HEK293T (cell line): ENCODE data around the gene CCSAP.
"Not testable (repeated sequence)": the region's sequence is repeated elsewhere in the genome, so short reads cannot be mapped to it uniquely, and the experiment has no call there.

Experiments
- CTCF ChIA-PET: fragments of 350-600 bp; formaldehyde crosslinking; extraction: SDS; loops from one replicate; lab custom pipeline; 2021; ENCODE audit warnings: antibody characterized with exemption, inconsistent platforms; lab: Yijun Ruan, JAX
- POLR2A ChIA-PET: fragments of 350-600 bp; formaldehyde crosslinking; extraction: SDS; loops from one replicate; lab custom pipeline; 2020; ENCODE audit warnings: antibody characterized with exemption, inconsistent platforms; lab: Yijun Ruan, JAX
- DNase-seq: peaks from one replicate; pipeline ENCODE4 v3.0.0; 2012; ENCODE audit warnings: mixed read lengths; ENCODE audit errors: extremely low spot score
- ARNT ChIP-seq: fragments of 450-650 bp; IDR thresholded peaks from 2 replicates; pipeline ENCODE4 v1.6.1; 2017; ENCODE audit warnings: mild to moderate bottlenecking
- BHLHE40 ChIP-seq: fragments of 450-650 bp; IDR thresholded peaks from 2 replicates; pipeline ENCODE4 v1.6.1; 2016; ENCODE audit warnings: mild to moderate bottlenecking, moderate library complexity, borderline replicate concordance
- CTBP1 ChIP-seq: fragments of 450-650 bp; IDR thresholded peaks from 2 replicates; pipeline ENCODE4 v1.6.1; 2016; ENCODE audit warnings: borderline replicate concordance
- ELF4 ChIP-seq: fragments of 450-650 bp; IDR thresholded peaks from 2 replicates; pipeline ENCODE4 v1.6.1; 2017; ENCODE audit warnings: antibody characterized with exemption
- FOXA1 ChIP-seq: fragments of 450-650 bp; IDR thresholded peaks from 2 replicates; pipeline ENCODE4 v1.6.1; 2016; ENCODE audit warnings: mild to moderate bottlenecking
- FOXK2 ChIP-seq: fragments of 450-650 bp; IDR thresholded peaks from 2 replicates; pipeline ENCODE4 v1.6.1; 2016; ENCODE audit warnings: mild to moderate bottlenecking
- FOXM1 ChIP-seq: fragments of 450-650 bp; IDR thresholded peaks from 2 replicates; pipeline ENCODE4 v1.6.1; 2017; ENCODE audit warnings: mild to moderate bottlenecking, borderline replicate concordance
- HDGF ChIP-seq: fragments of 450-650 bp; IDR thresholded peaks from 2 replicates; pipeline ENCODE4 v1.6.1; 2017; ENCODE audit warnings: antibody characterized with exemption, borderline replicate concordance
- L3MBTL2 ChIP-seq: fragments of 450-650 bp; conservative IDR thresholded peaks from 2 replicates; pipeline ENCODE4 v1.6.1; 2016; ENCODE audit warnings: mild to moderate bottlenecking
- LEF1 ChIP-seq: fragments of 450-650 bp; IDR thresholded peaks from 2 replicates; pipeline ENCODE4 v1.6.1; 2017; ENCODE audit warnings: mild to moderate bottlenecking, borderline replicate concordance
- NFRKB ChIP-seq: fragments of 450-650 bp; IDR thresholded peaks from 2 replicates; pipeline ENCODE4 v1.6.1; 2016; ENCODE audit warnings: mild to moderate bottlenecking, moderate library complexity
- SP1 ChIP-seq: fragments of 450-650 bp; IDR thresholded peaks from 2 replicates; pipeline ENCODE4 v1.6.1; 2017
- SUZ12 ChIP-seq: fragments of 450-650 bp; IDR thresholded peaks from 2 replicates; pipeline ENCODE4 v1.6.1; 2016; ENCODE audit warnings: mild to moderate bottlenecking
- TARDBP ChIP-seq: fragments of 450-650 bp; IDR thresholded peaks from 2 replicates; pipeline ENCODE4 v1.6.1; 2016
- ZNF384 ChIP-seq: fragments of 450-650 bp; IDR thresholded peaks from 2 replicates; pipeline ENCODE4 v1.6.1; 2016
- TF ChIP-seq, protein P1 (sequence below): fragments of 450-650 bp; IDR thresholded peaks from 2 replicates; pipeline ENCODE4 v1.6.1; 2016

CCSAP gene

GRCh38 chr1:229296541-229296941, 46.3 kb downstream of the CCSAP start:
- no peak for TF ChIP-seq ZNF384
- no peak for TF ChIP-seq SUZ12
- CTCF ChIA-PET: no interaction called here
- no peak for DNase-seq
- POLR2A ChIA-PET: no interaction called here

- ChIA-PET CTCF (no interaction called here), POLR2A (no interaction called here)
- TF ChIP-seq TARDBP (no peak), ELF4 (no peak), FOXK2 (no peak), FOXM1 (no peak), FOXA1 (no peak), ARNT (no peak), BHLHE40 (no peak), CTBP1 (no peak), SUZ12 (no peak), L3MBTL2 (no peak), NFRKB (no peak), LEF1 (no peak), HDGF (no peak), SP1 (no peak), ZNF384 (no peak)
- TF ChIP-seq, protein P1, sequence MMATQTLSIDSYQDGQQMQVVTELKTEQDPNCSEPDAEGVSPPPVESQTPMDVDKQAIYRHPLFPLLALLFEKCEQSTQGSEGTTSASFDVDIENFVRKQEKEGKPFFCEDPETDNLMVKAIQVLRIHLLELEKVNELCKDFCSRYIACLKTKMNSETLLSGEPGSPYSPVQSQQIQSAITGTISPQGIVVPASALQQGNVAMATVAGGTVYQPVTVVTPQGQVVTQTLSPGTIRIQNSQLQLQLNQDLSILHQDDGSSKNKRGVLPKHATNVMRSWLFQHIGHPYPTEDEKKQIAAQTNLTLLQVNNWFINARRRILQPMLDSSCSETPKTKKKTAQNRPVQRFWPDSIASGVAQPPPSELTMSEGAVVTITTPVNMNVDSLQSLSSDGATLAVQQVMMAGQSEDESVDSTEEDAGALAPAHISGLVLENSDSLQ: no peak
- DNase-seq: no peak
These were observed 47.1 kb downstream of the CCSAP start for GRCh38 chr1:229295745-229296144.

DNA sequence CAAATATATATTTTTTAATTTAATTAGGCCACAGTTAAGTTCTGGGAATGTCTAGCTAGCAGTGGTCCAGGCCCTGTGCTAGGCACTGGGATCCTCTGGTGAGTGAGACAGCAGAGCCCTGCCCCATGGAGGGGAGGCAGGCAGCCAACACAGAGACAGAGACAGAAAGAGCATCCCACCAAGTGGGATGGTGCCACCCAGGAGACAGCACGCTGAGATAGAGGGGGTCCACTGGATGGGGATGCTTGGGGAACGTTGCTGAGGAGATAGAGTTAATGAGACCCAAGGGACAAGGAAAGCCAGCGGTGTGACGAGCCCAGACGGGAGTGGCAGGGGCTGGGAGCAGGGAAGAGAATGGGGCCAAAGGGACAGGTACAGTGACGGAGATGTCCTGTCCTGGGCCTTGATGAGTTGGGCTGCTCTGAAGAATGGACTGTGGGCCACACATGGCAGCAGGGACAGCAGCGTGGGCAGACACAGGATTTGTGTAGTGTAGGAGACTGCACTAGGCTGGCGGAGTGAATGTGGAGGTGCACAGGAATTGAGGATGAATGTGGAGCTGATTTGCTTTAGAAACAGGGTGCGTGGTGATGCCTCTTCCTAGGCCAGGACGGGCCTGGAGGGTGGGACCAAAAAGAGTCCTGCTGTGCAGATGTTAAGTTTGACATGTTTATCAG, 49.2 kb downstream of the CCSAP start:
- ChIA-PET CTCF (no interaction called here), POLR2A (no interaction called here)
- TF ChIP-seq CTBP1: no peak
- no peak for TF ChIP-seq L3MBTL2
- no peak for DNase-seq

DNA sequence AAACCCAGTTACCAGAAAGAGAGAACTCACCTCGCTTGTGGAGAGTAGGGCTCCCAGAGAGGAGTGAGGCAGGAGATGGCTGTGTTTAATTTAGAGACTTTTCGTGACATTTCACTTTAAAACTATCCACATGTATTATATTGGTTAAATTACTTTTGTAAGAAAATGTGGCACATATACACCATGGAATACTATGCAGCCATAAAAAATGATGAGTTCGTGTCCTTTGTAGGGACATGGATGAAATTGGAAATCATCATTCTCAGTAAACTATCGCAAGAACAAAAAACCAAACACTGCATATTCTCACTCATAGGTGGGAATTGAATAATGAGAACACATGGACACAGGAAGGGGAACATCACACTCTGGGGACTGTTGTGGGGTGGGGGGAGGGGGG, 51.2 kb downstream of the CCSAP start:
- DNase-seq, POLR2A ChIA-PET, CTCF ChIA-PET: not testable (repeated sequence)

- ChIA-PET POLR2A (no interaction called here), CTCF (no interaction called here)
- TF ChIP-seq ELF4 (no peak), SUZ12 (no peak), ZNF384 (no peak), FOXA1 (no peak), TARDBP (no peak), BHLHE40 (no peak), FOXM1 (no peak), FOXK2 (no peak), HDGF (no peak), SP1 (no peak), CTBP1 (no peak), L3MBTL2 (no peak), LEF1 (no peak), NFRKB (no peak), ARNT (no peak)
- TF ChIP-seq, protein P1: no peak
- no peak for DNase-seq
These were observed 54.3 kb downstream of the CCSAP start for GRCh38 chr1:229288516-229288915.

DNA sequence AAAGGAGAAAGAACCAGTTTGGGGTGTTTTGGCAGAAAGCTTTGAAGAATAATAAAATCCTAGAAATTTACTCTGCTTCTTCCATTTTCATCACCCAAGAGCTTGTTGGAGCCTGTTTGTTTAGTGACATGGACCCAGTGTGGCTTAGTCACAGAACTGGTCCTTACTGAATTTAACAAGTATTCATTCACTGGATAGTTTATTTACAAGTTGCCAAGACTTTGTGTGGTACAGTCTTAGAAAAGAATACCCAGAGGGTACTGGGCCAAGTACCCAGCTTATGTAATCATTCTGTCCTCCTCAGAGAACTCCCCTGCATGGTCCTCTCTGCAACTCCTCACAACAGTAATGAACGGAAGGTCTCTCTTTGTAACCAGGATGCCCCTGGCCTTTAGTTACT, 55.6 kb downstream of the CCSAP start:
- no peak for DNase-seq
- CTCF ChIA-PET: no interaction called here
- no peak for TF ChIP-seq NFRKB
- POLR2A ChIA-PET: no interaction called here

- ChIA-PET CTCF (no interaction called here), POLR2A (no interaction called here)
- no peak for DNase-seq
- TF ChIP-seq CTBP1 (no peak), HDGF (no peak), FOXM1 (no peak), NFRKB (no peak), SUZ12 (no peak), FOXK2 (no peak)
These were observed 56.6 kb downstream of the CCSAP start for GRCh38 chr1:229286099-229286766.

DNA sequence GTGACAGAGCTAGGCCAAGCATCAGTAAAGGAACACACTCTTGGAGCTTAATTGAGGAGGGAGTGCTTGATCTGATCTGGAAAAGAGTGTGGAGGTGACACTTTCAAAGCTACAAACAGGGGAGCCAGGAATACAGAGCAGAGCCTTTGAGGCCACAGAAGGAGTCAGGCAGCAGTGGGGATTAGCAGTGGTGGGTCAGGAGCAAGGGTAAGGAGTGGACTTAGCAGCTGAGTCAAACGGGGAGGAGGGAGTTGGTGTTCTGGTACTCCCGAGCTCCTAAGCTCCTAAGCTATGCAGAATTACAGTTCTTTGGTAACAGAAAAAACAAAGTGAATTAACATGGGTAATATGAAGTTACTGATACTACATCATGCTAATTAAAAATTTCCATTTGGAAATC, 57.4 kb downstream of the CCSAP start:
- DNase-seq: no peak
- ChIA-PET POLR2A (no interaction called here), CTCF (no interaction called here)
- TF ChIP-seq BHLHE40 (no peak), FOXK2 (no peak), ELF4 (no peak), SUZ12 (no peak), CTBP1 (no peak), LEF1 (no peak), L3MBTL2 (no peak), TARDBP (no peak), SP1 (no peak), ZNF384 (no peak), NFRKB (no peak), FOXM1 (no peak), ARNT (no peak), FOXA1 (no peak), HDGF (no peak)
- TF ChIP-seq, protein P1: no peak
